ENCODE data around the gene CIDEB.

Gene CIDEB

DNA sequence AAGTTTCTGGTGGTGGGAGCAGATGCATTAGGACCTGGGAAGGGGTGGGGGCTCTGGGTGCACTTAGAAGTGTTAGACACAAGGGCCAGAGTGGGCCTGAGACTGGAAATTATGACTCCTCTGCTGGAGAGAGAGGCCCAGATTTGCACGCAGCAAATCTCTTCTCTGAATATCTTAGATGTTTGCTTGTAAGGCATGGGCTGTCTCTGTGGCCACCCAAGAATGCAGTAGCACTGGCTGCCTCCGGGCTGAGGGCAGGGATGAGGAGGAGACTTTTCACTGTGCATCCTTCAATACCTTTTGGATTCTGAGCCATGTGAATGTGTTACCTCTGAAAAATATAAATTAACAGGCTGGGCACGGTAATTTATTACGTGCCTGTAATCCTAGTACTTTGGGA lies 22.4 kb downstream of the CIDEB start:
- TF ChIP-seq, protein P1, sequence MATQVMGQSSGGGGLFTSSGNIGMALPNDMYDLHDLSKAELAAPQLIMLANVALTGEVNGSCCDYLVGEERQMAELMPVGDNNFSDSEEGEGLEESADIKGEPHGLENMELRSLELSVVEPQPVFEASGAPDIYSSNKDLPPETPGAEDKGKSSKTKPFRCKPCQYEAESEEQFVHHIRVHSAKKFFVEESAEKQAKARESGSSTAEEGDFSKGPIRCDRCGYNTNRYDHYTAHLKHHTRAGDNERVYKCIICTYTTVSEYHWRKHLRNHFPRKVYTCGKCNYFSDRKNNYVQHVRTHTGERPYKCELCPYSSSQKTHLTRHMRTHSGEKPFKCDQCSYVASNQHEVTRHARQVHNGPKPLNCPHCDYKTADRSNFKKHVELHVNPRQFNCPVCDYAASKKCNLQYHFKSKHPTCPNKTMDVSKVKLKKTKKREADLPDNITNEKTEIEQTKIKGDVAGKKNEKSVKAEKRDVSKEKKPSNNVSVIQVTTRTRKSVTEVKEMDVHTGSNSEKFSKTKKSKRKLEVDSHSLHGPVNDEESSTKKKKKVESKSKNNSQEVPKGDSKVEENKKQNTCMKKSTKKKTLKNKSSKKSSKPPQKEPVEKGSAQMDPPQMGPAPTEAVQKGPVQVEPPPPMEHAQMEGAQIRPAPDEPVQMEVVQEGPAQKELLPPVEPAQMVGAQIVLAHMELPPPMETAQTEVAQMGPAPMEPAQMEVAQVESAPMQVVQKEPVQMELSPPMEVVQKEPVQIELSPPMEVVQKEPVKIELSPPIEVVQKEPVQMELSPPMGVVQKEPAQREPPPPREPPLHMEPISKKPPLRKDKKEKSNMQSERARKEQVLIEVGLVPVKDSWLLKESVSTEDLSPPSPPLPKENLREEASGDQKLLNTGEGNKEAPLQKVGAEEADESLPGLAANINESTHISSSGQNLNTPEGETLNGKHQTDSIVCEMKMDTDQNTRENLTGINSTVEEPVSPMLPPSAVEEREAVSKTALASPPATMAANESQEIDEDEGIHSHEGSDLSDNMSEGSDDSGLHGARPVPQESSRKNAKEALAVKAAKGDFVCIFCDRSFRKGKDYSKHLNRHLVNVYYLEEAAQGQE (IDR thresholded peaks at IDR 0.05; ENCODE audit: insufficient read depth in 1 of 2, low read depth in 2 of 2, low read length in 2 of 2), result no peak

DNA sequence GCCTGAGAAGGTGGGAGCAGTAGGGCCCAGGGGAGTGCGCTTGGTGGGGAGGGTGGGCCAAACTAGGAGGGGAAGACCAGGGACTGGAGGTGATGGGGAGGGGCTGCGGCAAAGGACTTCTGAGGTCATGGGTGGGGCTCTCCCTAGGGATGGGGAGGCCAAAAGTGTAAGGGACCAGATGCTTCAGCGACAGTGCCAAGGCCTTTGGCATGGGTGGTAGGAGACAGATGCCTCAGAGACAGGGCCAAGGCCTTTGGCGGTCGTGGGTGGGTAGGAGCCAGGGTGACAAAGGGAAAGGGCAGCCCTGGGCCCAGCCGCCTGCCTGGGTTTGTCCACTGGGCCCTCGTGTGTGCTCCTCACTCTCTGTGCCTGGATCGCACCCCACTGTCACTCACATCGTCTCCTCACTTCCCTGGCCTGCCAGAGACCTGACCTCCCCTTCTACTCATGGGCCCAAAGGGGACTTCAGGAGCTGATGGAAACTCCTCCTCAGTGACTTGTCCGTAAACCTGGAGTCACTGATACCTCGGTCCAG lies 23.2 kb downstream of the CIDEB start:
- TF ChIP-seq, protein P1 (IDR thresholded peaks at IDR 0.05; ENCODE audit: insufficient read depth in 1 of 2, low read depth in 2 of 2, low read length in 2 of 2), result no peak
- TF ChIP-seq TAF1 (IDR thresholded peaks at IDR 0.05; ENCODE audit: borderline replicate concordance, insufficient read depth, low read length), result no peak
- no peak for TF ChIP-seq POLR2AphosphoS5 (IDR thresholded peaks at IDR 0.05; ENCODE audit: low read depth, low read length)

DNA sequence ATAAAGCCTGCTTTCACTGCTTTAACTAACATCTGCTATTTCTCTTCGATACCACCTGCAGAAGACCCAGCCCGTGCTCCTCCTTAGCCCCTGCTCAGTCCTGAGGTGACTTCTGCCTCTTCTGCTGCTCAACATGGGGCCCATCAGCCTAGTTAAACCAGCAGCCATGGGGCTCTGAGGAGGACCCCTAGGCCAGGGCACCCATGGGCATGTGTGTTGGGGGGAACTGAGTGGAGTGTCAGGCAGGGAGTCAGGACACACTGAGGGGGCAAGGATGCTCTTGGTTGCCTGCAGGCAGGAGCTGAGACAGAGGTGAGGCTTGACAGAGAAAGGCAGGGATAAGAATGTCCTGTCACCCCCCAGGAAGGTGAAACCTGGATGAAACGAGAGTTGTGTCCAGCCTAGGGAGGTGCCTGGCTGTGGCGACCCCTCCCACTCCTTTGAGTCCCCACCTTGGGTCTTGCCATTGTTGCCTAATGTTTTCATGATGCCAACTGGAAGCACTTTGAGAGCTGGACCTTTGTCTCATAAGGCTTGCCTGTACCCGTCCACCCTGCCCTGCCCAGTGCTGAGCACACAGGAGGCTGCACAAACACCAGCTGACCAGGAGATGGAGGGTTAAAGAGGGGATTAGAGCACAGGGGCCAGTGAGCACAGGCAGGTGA lies 23.8 kb downstream of the CIDEB start:
- TF ChIP-seq TAF1 (IDR thresholded peaks at IDR 0.05; ENCODE audit: borderline replicate concordance, insufficient read depth, low read length) (no peak), FOXP2 (optimal IDR thresholded peaks at IDR 0.05; ENCODE audit: borderline replicate concordance, extremely low read depth, extremely low read length, insufficient read depth) (no peak), SIN3A (IDR thresholded peaks at IDR 0.05; ENCODE audit: borderline replicate concordance, insufficient read depth, low read length) (no peak), POLR2AphosphoS5 (IDR thresholded peaks at IDR 0.05; ENCODE audit: low read depth, low read length) (no peak)
- TF ChIP-seq, protein P1 (IDR thresholded peaks at IDR 0.05; ENCODE audit: insufficient read depth in 1 of 2, low read depth in 2 of 2, low read length in 2 of 2), result no peak

DNA sequence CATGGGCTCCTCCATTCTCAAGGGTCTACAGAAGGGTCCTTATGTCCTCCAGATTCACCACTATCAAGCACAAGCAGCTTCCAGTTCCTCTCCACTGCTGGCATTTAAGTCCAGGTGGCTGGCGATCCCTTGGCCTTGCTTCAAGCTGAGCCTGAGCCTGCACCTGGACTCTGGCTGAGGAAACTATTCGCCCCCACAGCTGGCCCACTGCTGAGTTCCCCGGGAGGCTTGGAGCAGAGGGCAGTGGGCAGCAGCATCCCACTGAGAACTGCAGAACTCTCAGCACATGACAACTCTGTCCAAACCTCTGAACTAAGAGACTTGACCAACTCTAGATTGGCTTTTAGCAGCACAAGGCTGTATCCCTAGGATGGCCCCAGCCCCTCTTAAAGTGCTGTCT lies 25.0 kb downstream of the CIDEB start:
- no peak for TF ChIP-seq SIN3A (IDR thresholded peaks at IDR 0.05; ENCODE audit: borderline replicate concordance, insufficient read depth, low read length)
- no peak for TF ChIP-seq FOXP2 (optimal IDR thresholded peaks at IDR 0.05; ENCODE audit: borderline replicate concordance, extremely low read depth, extremely low read length, insufficient read depth)
- TF ChIP-seq, protein P1 (IDR thresholded peaks at IDR 0.05; ENCODE audit: insufficient read depth in 1 of 2, low read depth in 2 of 2, low read length in 2 of 2), result no peak
- no peak for TF ChIP-seq TAF1 (IDR thresholded peaks at IDR 0.05; ENCODE audit: borderline replicate concordance, insufficient read depth, low read length)
- no peak for TF ChIP-seq POLR2AphosphoS5 (IDR thresholded peaks at IDR 0.05; ENCODE audit: low read depth, low read length)

DNA sequence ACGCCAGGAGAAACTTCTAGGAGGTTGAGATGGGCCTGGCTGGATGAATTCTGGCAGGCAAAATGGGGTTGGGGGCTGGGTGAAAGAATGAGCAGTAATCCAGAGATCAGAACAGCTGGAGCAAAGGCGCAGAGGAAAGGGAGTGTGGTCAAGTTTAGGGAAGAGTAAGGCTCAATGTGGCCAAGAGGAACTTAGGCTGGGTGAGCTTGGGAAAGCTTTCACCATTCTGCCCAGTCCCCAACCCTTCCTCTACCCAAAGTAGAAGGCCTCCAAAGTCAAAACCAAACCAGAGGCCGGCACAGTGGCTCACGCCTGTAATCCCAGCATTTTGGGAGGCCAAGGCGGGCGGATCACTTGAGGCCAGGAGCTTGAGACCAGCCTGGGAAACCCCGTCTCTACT lies 26.1 kb downstream of the CIDEB start:
- TF ChIP-seq SIN3A (IDR thresholded peaks at IDR 0.05; ENCODE audit: borderline replicate concordance, insufficient read depth, low read length) (no peak), POLR2AphosphoS5 (IDR thresholded peaks at IDR 0.05; ENCODE audit: low read depth, low read length) (no peak), FOXP2 (optimal IDR thresholded peaks at IDR 0.05; ENCODE audit: borderline replicate concordance, extremely low read depth, extremely low read length, insufficient read depth) (no peak), TAF1 (IDR thresholded peaks at IDR 0.05; ENCODE audit: borderline replicate concordance, insufficient read depth, low read length) (no peak)
- TF ChIP-seq, protein P1 (IDR thresholded peaks at IDR 0.05; ENCODE audit: insufficient read depth in 1 of 2, low read depth in 2 of 2, low read length in 2 of 2), result no peak

Measured in PFSK-1 (cell line).